Activated B cell treated with CpG ODN at 0.5 μM for 24 hours (primary cell): ENCODE measurements around the gene AKT1S1. TPM values are rescaled to one million over a fixed set of nuclear protein-coding genes. Genes with fewer than 3 reads are reported as not detected.

Experiments used
- ATAC-seq: fragments of 200-7000 bp; cut with Tn5 transposase; one replicate; pipeline ENCODE4 v1.10.0; 2021; ENCODE audit warnings: low read depth, mild to moderate bottlenecking, moderate library complexity
- CTCF ChIA-PET: fragments of 350-600 bp; sonication (Branson Sonifier 250); formaldehyde crosslinking; loops from one replicate; lab custom pipeline; 2021; ENCODE audit warnings: antibody characterized with exemption; lab: Charles Lee
- POLR2A ChIA-PET: fragments of 350-600 bp; sonication (Branson Sonifier 250); formaldehyde crosslinking; loops from one replicate; lab custom pipeline; 2021; ENCODE audit warnings: antibody characterized with exemption; lab: Charles Lee
- DNase-seq: peaks from one replicate; pipeline ENCODE4 v3.0.0; 2022
- H3K27ac Mint-ChIP-seq: one replicate; pipeline ENCODE4 v1.8.0; 2020; ENCODE audit warnings: mixed read lengths
- H3K27me3 Mint-ChIP-seq: one replicate; pipeline ENCODE4 v1.8.0; 2021; ENCODE audit warnings: mixed read lengths
- H3K36me3 Mint-ChIP-seq: one replicate; pipeline ENCODE4 v1.8.0; 2021; ENCODE audit warnings: low read depth, mixed read lengths
- H3K4me1 Mint-ChIP-seq: one replicate; pipeline ENCODE4 v1.8.0; 2021; ENCODE audit warnings: mixed read lengths
- H3K4me3 Mint-ChIP-seq: one replicate; pipeline ENCODE4 v1.8.0; 2020; ENCODE audit warnings: mild to moderate bottlenecking, mixed read lengths
- H3K9me3 Mint-ChIP-seq: one replicate; pipeline ENCODE4 v1.8.0; 2020; ENCODE audit warnings: mixed read lengths
- CTCF ChIP-seq: fragments of 200-600 bp; IDR thresholded peaks from one replicate; pipeline ENCODE4 v1.8.0; 2022; ENCODE audit warnings: antibody characterized with exemption, mild to moderate bottlenecking
- intact Hi-C: fragments of 100-400 bp; cut with micrococcal nuclease; formaldehyde crosslinking; loops from one replicate; pipeline ENCODE4 v1.15.1; 2024
- total RNA-seq: library from RNA; stranded (reverse); gene quantifications from 2 replicates; pipeline ENCODE4 v1.2.3, GENCODE V29; 2022

AKT1S1 gene
- total RNA-seq, 1 donor from 2014 or later: 28.7 TPM

GRCh38 chr19:49850487-49851342 is 26.4 kb downstream of the AKT1S1 start, which contains the start of gene PTOV1:
TSS of gene PTOV1 (plus strand) at chr19:49851159.
- ATAC-seq: peak; percentile 84
- Mint-ChIP-seq H3K27me3 (no peaks in the 10 kb centered on the region), H3K36me3 (peaks cover 8% of the 10 kb centered on the region), H3K4me3 (peak within 1 kb of the TSS; percentile 92), H3K4me1 (peaks cover 56% of the 10 kb centered on the region), H3K9me3 (peaks cover 2% of the 10 kb centered on the region), H3K27ac (peak within 1 kb of the TSS; percentile 95)
- intact Hi-C loops: loop anchor here (1.0 kb wide), 6 partner anchors 17 to 84 kb away; partner anchors contain the start of genes ATF5, FUZ, MED25 and NUP62
- DNase-seq: peak; percentile 96
- CTCF ChIA-PET: interaction anchor here (1.1 kb wide), 2 partner anchors 32 to 40 kb away, joined by 3 to 4 read pairs; partner anchors contain the start of gene MED25
- TF ChIP-seq CTCF: no peak
- POLR2A ChIA-PET: interaction anchor here (0.6 to 2.9 kb wide), 23 partner anchors 9 to 833 kb away, joined by 3 to 62 read pairs (median 5); partner anchors contain the start of genes AKT1S1, AP2A1, ATF5 and FUZ

GRCh38 chr19:49850221-49850486 is 27.0 kb downstream of the AKT1S1 start:
- no peak for TF ChIP-seq CTCF
- Mint-ChIP-seq H3K9me3 (peaks cover 2% of the 10 kb centered on the region), H3K36me3 (peaks cover 3% of the 10 kb centered on the region), H3K4me1 (peaks cover 56% of the 10 kb centered on the region), H3K27me3 (no peaks in the 10 kb centered on the region), H3K27ac (peak overlapping the region; percentile 95), H3K4me3 (peak overlapping the region; percentile 92)
- intact Hi-C loops: loop anchor here (1.0 kb wide), 5 partner anchors 17 to 84 kb away; partner anchors contain the start of genes FUZ, MED25 and PNKP
- CTCF ChIA-PET: interaction anchor here (1.1 kb wide), 2 partner anchors 32 to 40 kb away, joined by 3 to 4 read pairs; partner anchors contain the start of gene MED25
- POLR2A ChIA-PET: interaction anchor here (0.7 to 2.9 kb wide), 20 partner anchors 9 to 832 kb away, joined by 3 to 62 read pairs (median 6); partner anchors contain the start of genes AKT1S1, AP2A1, ATF5 and FUZ
- ATAC-seq (no peak), DNase-seq (no peak)

- intact Hi-C loops: loop anchor here (1.0 kb wide), 5 partner anchors 18 to 83 kb away; partner anchors contain the start of genes FUZ, MED25 and PNKP
- H3K36me3 Mint-ChIP-seq: peaks cover 3% of the 10 kb centered on the region
- H3K4me3 Mint-ChIP-seq: peak overlapping the region; percentile 92
- no peak for TF ChIP-seq CTCF
- no peak for DNase-seq
- H3K9me3 Mint-ChIP-seq: peaks cover 2% of the 10 kb centered on the region
- H3K27me3 Mint-ChIP-seq: no peaks in the 10 kb centered on the region
- peaks cover 62% of the 10 kb centered on the region for H3K4me1 Mint-ChIP-seq
- ATAC-seq: no peak
- ChIA-PET CTCF (no interaction called here), POLR2A (interaction anchor here (0.5 to 2.9 kb wide), 15 partner anchors 14 to 98 kb away, joined by 3 to 62 read pairs (median 10); partner anchors contain the start of genes AKT1S1, AP2A1, ATF5 and FUZ)
- H3K27ac Mint-ChIP-seq: peak overlapping the region; percentile 95
Measured at GRCh38 chr19:49849433-49850220, 27.5 kb downstream of the AKT1S1 start.

GRCh38 chr19:49848938-49849337 is 28.2 kb downstream of the AKT1S1 start:
- intact Hi-C loops: no loop called here
- ChIA-PET POLR2A (interaction anchor here (0.5 to 2.9 kb wide), 5 partner anchors 19 to 99 kb away, joined by 3 to 20 read pairs (median 5); partner anchors contain the start of genes AKT1S1, NUP62, PNKP and TBC1D17), CTCF (no interaction called here)
- DNase-seq: no peak
- no peak for TF ChIP-seq CTCF
- Mint-ChIP-seq H3K27me3 (no peaks in the 10 kb centered on the region), H3K36me3 (peaks cover 3% of the 10 kb centered on the region), H3K9me3 (peaks cover 2% of the 10 kb centered on the region), H3K4me3 (peak overlapping the region; percentile 53), H3K27ac (no peak overlapping the region), H3K4me1 (peaks cover 67% of the 10 kb centered on the region)
- ATAC-seq: no peak
